GM12891 (cell line): ENCODE data around the gene ZGRF1.

ENCODE experiments used
- POLR2A ChIP-seq: IDR thresholded peaks from 2 replicates; pipeline ENCODE4 v1.6.1; 2011; ENCODE audit warnings: low read depth, low read length, control low read depth
- POLR2AphosphoS5 ChIP-seq: IDR thresholded peaks from 2 replicates; pipeline ENCODE4 v1.6.1; 2011; ENCODE audit warnings: low read depth, low read length, control low read depth
- POU2F2 ChIP-seq: IDR thresholded peaks from 2 replicates; pipeline ENCODE4 v1.6.1; 2011; ENCODE audit warnings: low read depth, mild to moderate bottlenecking, control low read depth, low read length, moderate library complexity
- SPI1 ChIP-seq: IDR thresholded peaks from 2 replicates; pipeline ENCODE4 v1.6.1; 2011; ENCODE audit warnings: low read depth, low read length, control low read depth
- TAF1 ChIP-seq: IDR thresholded peaks from 2 replicates; pipeline ENCODE4 v1.6.1; 2011; ENCODE audit warnings: low read depth, low read length, control low read depth

- TF ChIP-seq POLR2A (no peak), TAF1 (no peak), POLR2AphosphoS5 (no peak), SPI1 (no peak), POU2F2 (no peak)
Observed at GRCh38 chr4:112516066-112516470, 120.6 kb downstream of the ZGRF1 start, which contains the start of gene NEUROG2.
